HEK293T (cell line): Measurements from ENCODE around the gene RPH3AL.

ENCODE experiments used
- BHLHE40 ChIP-seq: fragments of 450-650 bp; IDR thresholded peaks from 2 replicates; pipeline ENCODE4 v1.6.1; 2016; ENCODE audit warnings: mild to moderate bottlenecking, moderate library complexity, borderline replicate concordance
- FOXM1 ChIP-seq: fragments of 450-650 bp; IDR thresholded peaks from 2 replicates; pipeline ENCODE4 v1.6.1; 2017; ENCODE audit warnings: mild to moderate bottlenecking, borderline replicate concordance
- SUZ12 ChIP-seq: fragments of 450-650 bp; IDR thresholded peaks from 2 replicates; pipeline ENCODE4 v1.6.1; 2016; ENCODE audit warnings: mild to moderate bottlenecking

GRCh38 chr17:337866-338265 is 14.7 kb downstream of the RPH3AL start:
- TF ChIP-seq SUZ12 (no peak), BHLHE40 (no peak), FOXM1 (no peak)
